PC-9 (cell line): Measurements from ENCODE around the gene TOGARAM2. TPM values are rescaled to one million over a fixed set of nuclear protein-coding genes. Genes with fewer than 3 reads are reported as not detected.

ENCODE experiments used
- BruUV-seq: library from RNA; stranded (reverse); fragments of 400-500 nt; replicated peaks from 2 replicates; lab custom pipeline; 2021; lab: Mats Ljungman, UMichigan
- CTCF ChIA-PET: fragments of 300-600 bp; sonication (Branson Sonifier 250); formaldehyde crosslinking; loops from one replicate; lab custom pipeline; 2022; ENCODE audit warnings: antibody characterized with exemption; lab: Charles Lee
- POLR2A ChIA-PET: fragments of 300-600 bp; sonication (Branson Sonifier 250); formaldehyde crosslinking; loops from one replicate; lab custom pipeline; 2022; ENCODE audit warnings: antibody characterized with exemption; ENCODE audit not compliant: unreplicated experiment; lab: Charles Lee
- DNase-seq, 2 experiments: peaks; one replicate each; pipeline versions ENCODE4 v3.0.0 to v3.0.0-alpha.2; 2015 to 2022; ENCODE audit warnings: mixed read lengths in 1 of 2
- H2AFZ ChIP-seq: fragments of 200-600 bp; sonication (generic); 2 replicates; pipeline ENCODE4 v1.8.1; 2017; ENCODE audit warnings: antibody characterized with exemption
- H3F3A ChIP-seq: fragments of 200-600 bp; sonication (generic); 2 replicates; pipeline ENCODE4 v1.8.1; 2017; ENCODE audit warnings: antibody characterized with exemption, mild to moderate bottlenecking, low read depth; ENCODE audit not compliant: insufficient read depth
- H3K27ac ChIP-seq: fragments of 200-600 bp; sonication (generic); 2 replicates; pipeline ENCODE4 v1.6.1; 2016; ENCODE audit warnings: mixed run types
- H3K27me3 ChIP-seq: fragments of 200-600 bp; sonication (generic); 2 replicates; pipeline ENCODE4 v1.6.1; 2016; ENCODE audit warnings: low read depth, mixed run types; ENCODE audit not compliant: insufficient read depth
- H3K36me3 ChIP-seq: fragments of 200-600 bp; sonication (generic); 2 replicates; pipeline ENCODE4 v1.6.1; 2016; ENCODE audit warnings: low read depth, mixed run types
- H3K4me1 ChIP-seq: fragments of 200-600 bp; sonication (generic); replicated peaks from 2 replicates; pipeline ENCODE4 v1.6.1; 2016; ENCODE audit warnings: mixed run types; ENCODE audit not compliant: insufficient read depth
- H3K4me2 ChIP-seq: fragments of 200-600 bp; sonication (generic); 2 replicates; pipeline ENCODE4 v1.6.1; 2017; ENCODE audit warnings: mixed run types
- H3K4me3 ChIP-seq: fragments of 200-600 bp; sonication (generic); 2 replicates; pipeline ENCODE4 v1.6.1; 2016; ENCODE audit warnings: mixed run types
- H3K79me2 ChIP-seq: fragments of 200-600 bp; sonication (generic); 2 replicates; pipeline ENCODE4 v1.6.1; 2017; ENCODE audit warnings: low read depth, mixed run types
- H3K9me2 ChIP-seq: fragments of 200-600 bp; sonication (generic); 2 replicates; pipeline ENCODE4 v1.8.1; 2017; ENCODE audit warnings: mild to moderate bottlenecking; ENCODE audit not compliant: insufficient read depth
- H3K9me3 ChIP-seq: fragments of 200-600 bp; sonication (generic); 2 replicates; pipeline ENCODE4 v1.8.1; 2016; ENCODE audit warnings: low read depth; ENCODE audit not compliant: insufficient read depth
- H4K20me1 ChIP-seq: fragments of 200-600 bp; sonication (generic); 2 replicates; pipeline ENCODE4 v1.8.1; 2017; ENCODE audit not compliant: insufficient read depth
- EZH2 ChIP-seq: fragments of 200-600 bp; sonication (generic); IDR thresholded peaks from 2 replicates; pipeline ENCODE4 v1.8.0; 2017; ENCODE audit warnings: antibody characterized with exemption, low read depth
- intact Hi-C: fragments of 100-400 bp; cut with micrococcal nuclease; formaldehyde crosslinking; loops from one replicate; pipeline ENCODE4 v1.10.0; 2022; ENCODE audit not compliant: unreplicated experiment
- total RNA-seq: library from RNA; stranded (reverse); gene quantifications from 2 replicates; pipeline ENCODE4 v1.2.3, GENCODE V29; 2021
- TF ChIP-seq, protein P1 (sequence below): fragments of 200-600 bp; sonication (generic); conservative IDR thresholded peaks from 2 replicates; pipeline ENCODE4 v1.6.1; 2017; ENCODE audit warnings: mixed run types, antibody characterized with exemption, mild to moderate bottlenecking, moderate library complexity

The TOGARAM2 gene
- total RNA-seq, 1 experiment from 2014 or later = 0.44 TPM

DNA sequence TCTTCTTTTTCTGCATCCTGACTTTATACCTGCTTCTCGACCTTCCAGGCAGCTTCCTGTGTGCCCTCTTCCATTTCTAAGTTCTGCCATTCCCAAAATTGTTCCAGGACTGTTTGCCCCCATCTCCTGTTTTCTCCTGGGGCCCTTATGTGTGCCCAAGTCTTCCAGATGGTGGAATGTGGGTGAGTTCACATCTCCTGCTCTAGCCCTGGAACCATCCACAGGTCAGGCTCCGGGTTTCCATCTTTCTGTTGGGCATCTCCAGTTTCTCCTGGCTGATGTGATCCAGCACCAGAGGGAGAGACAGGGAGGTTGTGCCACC is 25.8 kb downstream of the TOGARAM2 start:
- ChIA-PET POLR2A (no interaction called here), CTCF (no interaction called here)
- Histone ChIP-seq H3F3A (peaks cover 13% of the 10 kb centered on the region; the same call in 1 of the 2 replicates), H3K27ac (no peak overlapping the region), H3K9me2 (no peaks in the 10 kb centered on the region), H3K4me1 (no peaks in the 10 kb centered on the region), H4K20me1 (no peaks in the 10 kb centered on the region), H3K4me3 (no peak overlapping the region), H3K4me2 (no peak overlapping the region), H3K9me3 (no peaks in the 10 kb centered on the region), H3K36me3 (no peaks in the 10 kb centered on the region), H3K27me3 (no peaks in the 10 kb centered on the region), H3K79me2 (no peaks in the 10 kb centered on the region), H2AFZ (no peak overlapping the region)
- BruUV-seq = no TSS peak
- TF ChIP-seq, protein P1, sequence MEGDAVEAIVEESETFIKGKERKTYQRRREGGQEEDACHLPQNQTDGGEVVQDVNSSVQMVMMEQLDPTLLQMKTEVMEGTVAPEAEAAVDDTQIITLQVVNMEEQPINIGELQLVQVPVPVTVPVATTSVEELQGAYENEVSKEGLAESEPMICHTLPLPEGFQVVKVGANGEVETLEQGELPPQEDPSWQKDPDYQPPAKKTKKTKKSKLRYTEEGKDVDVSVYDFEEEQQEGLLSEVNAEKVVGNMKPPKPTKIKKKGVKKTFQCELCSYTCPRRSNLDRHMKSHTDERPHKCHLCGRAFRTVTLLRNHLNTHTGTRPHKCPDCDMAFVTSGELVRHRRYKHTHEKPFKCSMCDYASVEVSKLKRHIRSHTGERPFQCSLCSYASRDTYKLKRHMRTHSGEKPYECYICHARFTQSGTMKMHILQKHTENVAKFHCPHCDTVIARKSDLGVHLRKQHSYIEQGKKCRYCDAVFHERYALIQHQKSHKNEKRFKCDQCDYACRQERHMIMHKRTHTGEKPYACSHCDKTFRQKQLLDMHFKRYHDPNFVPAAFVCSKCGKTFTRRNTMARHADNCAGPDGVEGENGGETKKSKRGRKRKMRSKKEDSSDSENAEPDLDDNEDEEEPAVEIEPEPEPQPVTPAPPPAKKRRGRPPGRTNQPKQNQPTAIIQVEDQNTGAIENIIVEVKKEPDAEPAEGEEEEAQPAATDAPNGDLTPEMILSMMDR = no peak
- TF ChIP-seq EZH2 = no peak
- no peak for DNase-seq
- intact Hi-C loops = no loop called here

DNA sequence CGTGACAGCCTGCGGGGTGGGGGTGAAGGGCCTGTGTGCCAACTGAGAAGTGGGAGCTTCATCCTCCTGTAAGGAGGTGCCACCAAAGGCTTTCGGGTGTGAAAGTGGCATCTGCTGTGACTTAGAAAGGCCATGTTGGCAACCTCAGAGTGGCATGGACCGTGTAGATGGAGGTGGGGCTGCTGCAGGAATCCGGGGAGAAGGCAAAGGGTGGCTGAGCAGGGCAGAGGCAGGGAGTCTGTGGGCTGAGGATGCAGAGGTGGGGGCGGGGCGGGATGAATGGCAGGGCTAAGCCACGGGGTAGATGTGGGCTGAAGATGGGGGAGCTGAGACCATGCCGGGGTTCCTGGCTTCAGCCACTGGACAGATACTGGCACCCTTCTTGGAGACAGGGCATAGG is 28.2 kb downstream of the TOGARAM2 start:
- TF ChIP-seq, protein P1 = no peak
- no peak for TF ChIP-seq EZH2
- no peaks in the 10 kb centered on the region for H3K27me3 ChIP-seq
- peaks cover 13% of the 10 kb centered on the region; the same call in 1 of the 2 replicates for H3F3A ChIP-seq
- no peak overlapping the region for H3K4me2 ChIP-seq
- no peak for DNase-seq
- H3K9me3 ChIP-seq = no peaks in the 10 kb centered on the region
- H3K9me2 ChIP-seq = no peaks in the 10 kb centered on the region
- no peaks in the 10 kb centered on the region for H3K79me2 ChIP-seq
- H4K20me1 ChIP-seq = no peaks in the 10 kb centered on the region
- no peaks in the 10 kb centered on the region for H3K36me3 ChIP-seq
- no peaks in the 10 kb centered on the region for H3K4me1 ChIP-seq
- H3K4me3 ChIP-seq = no peak overlapping the region
- POLR2A ChIA-PET = no interaction called here
- no peak overlapping the region for H3K27ac ChIP-seq
- CTCF ChIA-PET = no interaction called here
- H2AFZ ChIP-seq = no peak overlapping the region
- no TSS peak for BruUV-seq
- intact Hi-C loops = no loop called here

DNA sequence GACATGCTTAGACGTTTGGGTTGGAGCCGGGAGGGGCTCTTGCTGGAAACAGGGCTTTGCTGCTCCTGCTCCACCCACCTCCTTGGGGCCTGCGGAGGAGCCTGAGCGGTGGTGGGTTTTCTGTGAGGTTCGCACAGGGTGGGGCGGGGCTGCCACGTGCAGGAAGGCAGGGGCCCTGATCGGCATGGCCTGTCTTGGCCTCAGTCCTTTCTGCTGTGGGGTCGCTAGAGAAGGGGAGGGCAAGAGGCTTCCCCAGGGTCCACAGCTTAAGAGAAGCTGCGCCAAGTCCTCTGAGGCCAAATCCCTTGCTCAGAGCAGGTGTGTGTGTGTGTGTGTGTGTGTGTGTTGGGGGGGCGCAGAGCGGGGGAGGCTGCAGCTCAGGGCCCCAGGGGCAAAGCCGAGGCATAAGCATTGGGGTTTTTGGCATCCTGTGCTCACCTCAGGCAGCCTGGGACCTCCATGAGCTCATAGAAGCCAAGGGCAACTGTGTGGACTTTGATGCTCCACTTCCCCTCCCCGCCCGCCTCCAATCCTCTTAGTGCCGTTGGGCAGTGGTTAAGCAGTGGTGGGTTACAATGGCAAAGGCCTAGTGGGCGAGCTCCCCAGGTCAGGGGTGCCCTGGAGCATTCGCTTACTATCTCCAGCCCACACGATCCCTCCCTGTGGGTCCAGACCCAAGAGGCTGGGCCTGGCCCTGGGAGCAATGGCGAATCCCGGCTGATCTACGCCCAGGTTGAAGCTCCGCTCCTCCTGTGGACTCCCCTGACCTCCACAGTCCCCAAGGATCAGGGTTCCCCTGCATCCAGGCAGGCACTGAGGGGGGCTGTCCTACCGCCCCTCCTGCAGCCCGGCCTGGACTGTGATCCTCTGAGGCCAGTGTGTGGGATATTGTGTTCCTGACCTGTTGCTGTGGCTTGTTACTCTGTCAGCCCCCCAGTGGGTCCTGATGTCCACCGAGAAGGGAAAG is 28.9 kb downstream of the TOGARAM2 start:
- no TSS peak for BruUV-seq
- no peak overlapping the region for H3K27ac ChIP-seq
- no peak overlapping the region for H2AFZ ChIP-seq
- H3K9me3 ChIP-seq = no peaks in the 10 kb centered on the region
- H3F3A ChIP-seq = peaks cover 13% of the 10 kb centered on the region; the same call in 1 of the 2 replicates
- ChIA-PET POLR2A (no interaction called here), CTCF (no interaction called here)
- no peak for DNase-seq
- no peaks in the 10 kb centered on the region for H3K9me2 ChIP-seq
- intact Hi-C loops = no loop called here
- no peaks in the 10 kb centered on the region for H3K36me3 ChIP-seq
- no peak overlapping the region for H3K4me3 ChIP-seq
- H3K4me2 ChIP-seq = no peak overlapping the region
- H3K4me1 ChIP-seq = no peaks in the 10 kb centered on the region
- H3K27me3 ChIP-seq = no peaks in the 10 kb centered on the region
- TF ChIP-seq, protein P1 = no peak
- TF ChIP-seq EZH2 = no peak
- H3K79me2 ChIP-seq = no peaks in the 10 kb centered on the region
- no peaks in the 10 kb centered on the region for H4K20me1 ChIP-seq
